SK-N-DZ (cell line): ENCODE data around the gene ZC3H12A.

Source experiments
- DNase-seq: peaks from one replicate; pipeline ENCODE4 v3.0.0-alpha.2; 2015; ENCODE audit warnings: low spot score

The ZC3H12A gene

GRCh38 chr1:37478451-37478881 is 4.1 kb downstream of the ZC3H12A start:
- DNase-seq = no peak

- no peak for DNase-seq
Measured at GRCh38 chr1:37478890-37479254, 4.5 kb downstream of the ZC3H12A start.

- no peak for DNase-seq
Measured at GRCh38 chr1:37479255-37480124, 5.1 kb downstream of the ZC3H12A start.

- DNase-seq = no peak
Measured at GRCh38 chr1:37480125-37480466, 5.7 kb downstream of the ZC3H12A start.

- no peak for DNase-seq
Measured at GRCh38 chr1:37480581-37481288, 6.4 kb downstream of the ZC3H12A start.

GRCh38 chr1:37481289-37482003 is 7.1 kb downstream of the ZC3H12A start:
- DNase-seq = no peak

- DNase-seq = no peak
Measured at GRCh38 chr1:37482004-37482785, 7.8 kb downstream of the ZC3H12A start.

- no peak for DNase-seq
Measured at GRCh38 chr1:37482796-37483744, 8.7 kb downstream of the ZC3H12A start.

GRCh38 chr1:37483785-37484184 is 9.4 kb downstream of the ZC3H12A start:
- no peak for DNase-seq

- DNase-seq = no peak
Measured at GRCh38 chr1:37484325-37485051, 10.1 kb downstream of the ZC3H12A start.

- no peak for DNase-seq
Measured at GRCh38 chr1:37485902-37486679, 11.7 kb downstream of the ZC3H12A start.

GRCh38 chr1:37486680-37487618 is 12.6 kb downstream of the ZC3H12A start:
- DNase-seq = peak; percentile 37

- DNase-seq = no peak
Measured at GRCh38 chr1:37487619-37487984, 13.2 kb downstream of the ZC3H12A start.

GRCh38 chr1:37493336-37494098 is 19.1 kb downstream of the ZC3H12A start:
- DNase-seq = no peak

GRCh38 chr1:37495875-37496274 is 21.5 kb downstream of the ZC3H12A start:
- no peak for DNase-seq

GRCh38 chr1:37497832-37498231 is 23.5 kb downstream of the ZC3H12A start:
- no peak for DNase-seq
